HFFc6 (cell line): Measurements from ENCODE around the gene KDM2B. TPM values are rescaled to one million over a fixed set of nuclear protein-coding genes. Genes with fewer than 3 reads are reported as not detected.
A peak's percentile ranks its signal among the peaks of the same experiment; 100 is the strongest.

ENCODE experiments used
- DNase-seq: peaks from one replicate; pipeline ENCODE4 v3.0.0-alpha.2; 2018
- H3K27ac Mint-ChIP-seq: 2 replicates; pipeline ENCODE4 v1.8.0; 2020; ENCODE audit warnings: mild to moderate bottlenecking, mixed read lengths
- H3K27me3 Mint-ChIP-seq: 2 replicates; pipeline ENCODE4 v1.8.0; 2021; ENCODE audit warnings: mild to moderate bottlenecking, moderate library complexity, mixed read lengths; ENCODE audit not compliant: insufficient read depth
- H3K36me3 Mint-ChIP-seq: 2 replicates; pipeline ENCODE4 v1.8.0; 2021; ENCODE audit warnings: low read depth, mixed read lengths
- H3K4me1 Mint-ChIP-seq: 2 replicates; pipeline ENCODE4 v1.8.0; 2020; ENCODE audit warnings: low read depth, mixed read lengths
- H3K4me3 Mint-ChIP-seq: 2 replicates; pipeline ENCODE4 v1.8.0; 2020; ENCODE audit warnings: mild to moderate bottlenecking, moderate library complexity, mixed read lengths
- H3K9me3 Mint-ChIP-seq: 2 replicates; pipeline ENCODE4 v1.8.0; 2020; ENCODE audit warnings: mild to moderate bottlenecking, mixed read lengths
- total RNA-seq, 6 experiments: library from RNA; stranded (reverse); fragmentation: NEBNext Ultra II Directional; extraction: Animal tissue kit (Norgen Biotek cat#: 25700); gene quantifications; 2 replicates in 1 of 6; 3 replicates in 5 of 6; pipeline ENCODE4 v1.2.3, GENCODE V29; 2021
- TF ChIP-seq, protein P1 (sequence below): fragments of 200-600 bp; sonication (generic); IDR thresholded peaks from 2 replicates; pipeline ENCODE4 v1.5.0; 2021; ENCODE audit warnings: antibody characterized with exemption, mild to moderate bottlenecking

KDM2B gene
- total RNA-seq, 6 experiments from 2014 or later, result 15.4 to 24.0 (median 21.5) TPM

DNA sequence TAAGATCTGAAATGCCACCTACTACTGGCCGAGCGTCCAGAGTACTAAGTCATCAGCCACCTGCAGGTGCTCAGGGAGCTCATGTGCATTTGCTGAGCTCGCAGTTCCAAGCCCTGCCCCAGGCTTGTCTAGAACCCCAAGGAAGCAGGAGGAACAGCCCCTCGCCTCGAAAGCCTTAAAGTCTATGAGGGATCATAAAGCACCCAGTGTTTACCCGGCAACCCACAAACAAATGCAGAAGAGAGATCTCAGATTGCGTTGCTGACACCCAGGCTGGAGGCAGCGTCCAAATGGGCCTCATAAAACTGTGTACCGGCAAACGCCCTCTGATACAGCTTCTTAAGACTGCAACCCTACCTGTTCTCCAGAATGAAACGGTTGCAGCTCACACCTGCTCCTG is 6.8 kb downstream of the KDM2B start:
- H3K4me1 Mint-ChIP-seq, result peaks cover 29% of the 10 kb centered on the region
- H3K27me3 Mint-ChIP-seq, result peaks cover 6% of the 10 kb centered on the region; the same call in 1 of the 2 replicates
- no peak overlapping the region for H3K4me3 Mint-ChIP-seq
- no peak overlapping the region for H3K27ac Mint-ChIP-seq
- peaks cover 31% of the 10 kb centered on the region for H3K36me3 Mint-ChIP-seq
- DNase-seq, result no peak
- TF ChIP-seq, protein P1, sequence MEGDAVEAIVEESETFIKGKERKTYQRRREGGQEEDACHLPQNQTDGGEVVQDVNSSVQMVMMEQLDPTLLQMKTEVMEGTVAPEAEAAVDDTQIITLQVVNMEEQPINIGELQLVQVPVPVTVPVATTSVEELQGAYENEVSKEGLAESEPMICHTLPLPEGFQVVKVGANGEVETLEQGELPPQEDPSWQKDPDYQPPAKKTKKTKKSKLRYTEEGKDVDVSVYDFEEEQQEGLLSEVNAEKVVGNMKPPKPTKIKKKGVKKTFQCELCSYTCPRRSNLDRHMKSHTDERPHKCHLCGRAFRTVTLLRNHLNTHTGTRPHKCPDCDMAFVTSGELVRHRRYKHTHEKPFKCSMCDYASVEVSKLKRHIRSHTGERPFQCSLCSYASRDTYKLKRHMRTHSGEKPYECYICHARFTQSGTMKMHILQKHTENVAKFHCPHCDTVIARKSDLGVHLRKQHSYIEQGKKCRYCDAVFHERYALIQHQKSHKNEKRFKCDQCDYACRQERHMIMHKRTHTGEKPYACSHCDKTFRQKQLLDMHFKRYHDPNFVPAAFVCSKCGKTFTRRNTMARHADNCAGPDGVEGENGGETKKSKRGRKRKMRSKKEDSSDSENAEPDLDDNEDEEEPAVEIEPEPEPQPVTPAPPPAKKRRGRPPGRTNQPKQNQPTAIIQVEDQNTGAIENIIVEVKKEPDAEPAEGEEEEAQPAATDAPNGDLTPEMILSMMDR, result no peak
- no peaks in the 10 kb centered on the region for H3K9me3 Mint-ChIP-seq

GRCh38 chr12:121571920-121572319 is 8.9 kb downstream of the KDM2B start:
- Mint-ChIP-seq H3K9me3 (no peaks in the 10 kb centered on the region), H3K27ac (no peak overlapping the region), H3K27me3 (peaks cover 2% of the 10 kb centered on the region; the same call in 1 of the 2 replicates), H3K4me3 (no peak overlapping the region), H3K36me3 (peaks cover 31% of the 10 kb centered on the region), H3K4me1 (peaks cover 20% of the 10 kb centered on the region)
- TF ChIP-seq, protein P1, result no peak
- no peak for DNase-seq

DNA sequence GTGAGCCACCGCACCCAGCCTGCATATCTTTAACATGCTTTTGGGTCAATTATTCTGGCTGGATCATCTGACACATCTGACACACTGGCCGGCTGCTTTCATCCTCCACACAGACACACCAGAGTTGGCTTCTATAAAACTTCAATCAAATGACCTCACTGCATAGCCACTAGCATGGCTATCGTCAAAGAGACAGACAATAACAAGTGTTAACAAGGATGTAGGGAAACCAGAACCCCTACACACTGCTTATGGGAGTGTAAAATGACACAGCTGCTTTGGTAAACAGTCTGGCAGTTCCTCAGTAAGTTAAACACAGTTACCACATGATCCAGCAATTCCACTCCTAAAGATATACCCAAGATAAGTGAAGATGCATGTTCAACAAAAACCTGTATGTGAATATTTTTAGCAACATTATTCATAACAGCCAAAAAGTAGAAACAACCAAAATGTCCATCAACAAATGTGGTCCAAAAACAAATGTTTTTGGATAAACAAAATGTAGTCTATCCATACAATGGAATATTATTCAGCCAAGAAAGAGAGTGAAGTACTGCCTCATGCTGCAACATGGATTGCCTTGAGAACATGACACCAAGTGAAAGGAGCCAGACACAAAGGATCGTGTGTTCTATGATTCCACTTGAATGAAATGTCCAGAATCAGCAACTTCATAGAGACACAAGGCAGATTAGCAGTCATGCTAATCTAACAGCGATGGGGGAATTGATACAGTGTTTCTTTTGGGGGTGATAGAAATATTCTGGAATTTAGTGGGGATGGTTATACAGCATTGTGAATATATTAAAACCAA is 10.1 kb downstream of the KDM2B start:
- no peaks in the 10 kb centered on the region; the same call in 1 of the 2 replicates for H3K27me3 Mint-ChIP-seq
- peaks cover 8% of the 10 kb centered on the region for H3K4me1 Mint-ChIP-seq
- peak; percentile 10 for DNase-seq
- no peak overlapping the region for H3K27ac Mint-ChIP-seq
- no peaks in the 10 kb centered on the region for H3K9me3 Mint-ChIP-seq
- TF ChIP-seq, protein P1, result no peak
- no peak overlapping the region for H3K4me3 Mint-ChIP-seq
- H3K36me3 Mint-ChIP-seq, result peaks cover 27% of the 10 kb centered on the region

- Mint-ChIP-seq H3K27me3 (no peaks in the 10 kb centered on the region; the same call in 1 of the 2 replicates), H3K9me3 (no peaks in the 10 kb centered on the region), H3K4me1 (no peaks in the 10 kb centered on the region), H3K36me3 (peaks cover 22% of the 10 kb centered on the region), H3K4me3 (no peak overlapping the region), H3K27ac (peak overlapping the region; percentile 66)
- peak; percentile 53 for DNase-seq
- TF ChIP-seq, protein P1, result no peak; the same call in 1 of the 2 replicates
These were observed 11.7 kb downstream of the KDM2B start for GRCh38 chr12:121568971-121569751.

DNA sequence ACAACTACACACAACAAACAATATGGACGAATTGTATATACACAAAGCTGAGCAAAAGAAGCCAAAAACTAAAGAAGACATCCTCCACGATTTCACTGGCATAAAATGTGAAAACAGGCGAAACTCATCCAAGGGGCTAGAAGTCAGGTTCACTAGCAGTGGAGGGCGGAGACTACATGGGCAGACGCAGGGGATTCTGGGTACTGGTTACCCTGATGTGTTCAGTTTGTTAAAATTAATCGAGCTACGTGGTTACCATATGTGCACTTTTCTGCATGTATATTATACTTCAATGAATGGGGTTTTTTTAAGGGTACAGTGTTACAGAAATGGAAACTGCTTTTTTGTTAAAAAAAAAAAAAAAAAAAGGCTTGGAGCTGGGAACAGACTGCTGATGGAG is 12.3 kb downstream of the KDM2B start:
- Mint-ChIP-seq H3K4me1 (no peaks in the 10 kb centered on the region), H3K27ac (peak overlapping the region; percentile 11; the same call in 1 of the 2 replicates)

More for the DNA sequence above, 12.3 kb downstream of the KDM2B start:
- Mint-ChIP-seq H3K36me3 (peaks cover 16% of the 10 kb centered on the region), H3K27me3 (no peaks in the 10 kb centered on the region; the same call in 1 of the 2 replicates), H3K4me3 (no peak overlapping the region), H3K9me3 (no peaks in the 10 kb centered on the region)
- DNase-seq, result no peak
- TF ChIP-seq, protein P1, result no peak
